ENCODE data around the gene MED12L.

Gene MED12L

GRCh38 chr3:151121016-151121415 lies 35.6 kb downstream of the MED12L start:
- TF ChIP-seq CTCF (IDR thresholded peaks at IDR 0.05; ENCODE audit: insufficient read depth, low read length, missing control alignments) = no peak
- CTCF ChIA-PET = interaction anchor here (1.1 kb wide), 1 partner anchor 34 kb away, joined by 3 read pairs; no protein-coding TSS in a partner anchor
- DNase-seq (ENCODE audit: low read depth, low spot score) = no peak
- H3K4me3 ChIP-seq (ENCODE audit: low read depth, low read length) = no peak overlapping the region
- POLR2A ChIA-PET = no interaction called here

- DNase-seq (ENCODE audit: low read depth, low spot score) = no peak
- CTCF ChIA-PET = interaction anchor here (1.1 to 1.2 kb wide), 2 partner anchors 22 to 115 kb away, joined by 4 read pairs; no protein-coding TSS in a partner anchor
- no peak overlapping the region for H3K4me3 ChIP-seq (ENCODE audit: low read depth, low read length)
- TF ChIP-seq CTCF (IDR thresholded peaks at IDR 0.05; ENCODE audit: insufficient read depth, low read length, missing control alignments) = no peak
- POLR2A ChIA-PET = no interaction called here
These were observed 38.4 kb downstream of the MED12L start for GRCh38 chr3:151123827-151124226.

- DNase-seq (ENCODE audit: low read depth, low spot score) = no peak
- POLR2A ChIA-PET = no interaction called here
- CTCF ChIA-PET = no interaction called here
- no peak for TF ChIP-seq CTCF (IDR thresholded peaks at IDR 0.05; ENCODE audit: insufficient read depth, low read length, missing control alignments)
- H3K4me3 ChIP-seq (ENCODE audit: low read depth, low read length) = no peak overlapping the region
These were observed 39.0 kb downstream of the MED12L start for GRCh38 chr3:151124476-151124875.

- no peak for TF ChIP-seq CTCF (IDR thresholded peaks at IDR 0.05; ENCODE audit: insufficient read depth, low read length, missing control alignments)
- CTCF ChIA-PET = interaction anchor here (1.0 kb wide), 1 partner anchor 12 kb away, joined by 3 read pairs; no protein-coding TSS in a partner anchor
- no peak overlapping the region for H3K4me3 ChIP-seq (ENCODE audit: low read depth, low read length)
- no peak for DNase-seq (ENCODE audit: low read depth, low spot score)
- POLR2A ChIA-PET = no interaction called here
These were observed 45.0 kb downstream of the MED12L start for GRCh38 chr3:151130428-151130827.

- ChIA-PET CTCF (interaction anchor here (1.6 to 3.2 kb wide), 5 partner anchors 10 to 124 kb away, joined by 4 to 11 read pairs (median 5); no protein-coding TSS in a partner anchor), POLR2A (no interaction called here)
- H3K4me3 ChIP-seq (ENCODE audit: low read depth, low read length) = no peak overlapping the region
- no peak for TF ChIP-seq CTCF (IDR thresholded peaks at IDR 0.05; ENCODE audit: insufficient read depth, low read length, missing control alignments)
- DNase-seq (ENCODE audit: low read depth, low spot score) = no peak
These were observed 47.7 kb downstream of the MED12L start for GRCh38 chr3:151133175-151133574.

- no peak for TF ChIP-seq CTCF (IDR thresholded peaks at IDR 0.05; ENCODE audit: insufficient read depth, low read length, missing control alignments)
- no peak for DNase-seq (ENCODE audit: low read depth, low spot score)
- ChIA-PET POLR2A (no interaction called here), CTCF (interaction anchor here (1.6 to 3.2 kb wide), 4 partner anchors 9 to 125 kb away, joined by 4 to 11 read pairs (median 6); no protein-coding TSS in a partner anchor)
- H3K4me3 ChIP-seq (ENCODE audit: low read depth, low read length) = no peak overlapping the region
These were observed 48.5 kb downstream of the MED12L start for GRCh38 chr3:151133917-151134450.

Data from AG04449 (cell line).